GM23248 (cell line): Measurements from ENCODE around the gene C6orf120.

ENCODE experiments used
- EZH2 ChIP-seq: fragments of 200-600 bp; sonication (generic); IDR thresholded peaks from 2 replicates; pipeline ENCODE4 v1.6.1; 2018; ENCODE audit warnings: antibody characterized with exemption, mild to moderate bottlenecking; ENCODE audit not compliant: insufficient read depth, poor library complexity, severe bottlenecking
- EZH2phosphoT487 ChIP-seq: fragments of 200-600 bp; sonication (generic); IDR thresholded peaks from 2 replicates; pipeline ENCODE4 v1.6.1; 2018; ENCODE audit warnings: antibody characterized with exemption, moderate library complexity, mild to moderate bottlenecking, low read depth; ENCODE audit not compliant: insufficient read depth

GRCh38 chr6:169660751-169661390 is 41.1 kb upstream of the C6orf120 start:
- no peak for TF ChIP-seq EZH2phosphoT487
- TF ChIP-seq EZH2: no peak
